ENCODE results near the gene HOMER3.

The HOMER3 gene

DNA sequence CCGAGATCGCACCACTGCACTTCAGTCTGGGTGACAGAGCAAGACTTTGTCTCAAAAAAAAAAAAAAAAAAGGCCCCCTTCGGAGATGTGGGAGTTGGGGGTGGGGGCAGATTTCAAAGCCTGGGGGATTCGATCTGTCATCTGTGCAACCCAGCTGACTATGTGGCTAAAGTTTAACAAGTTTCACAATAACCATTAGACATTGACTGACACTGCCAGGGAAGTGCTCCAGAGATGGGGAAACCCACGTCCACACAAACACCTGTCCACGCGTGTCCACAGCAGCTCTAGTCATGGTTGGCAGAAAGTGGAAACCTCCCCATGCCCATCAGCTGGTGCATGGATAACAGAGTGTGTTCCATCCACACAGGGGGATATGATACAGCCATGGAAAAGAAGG lies 37.6 kb upstream of the HOMER3 start:
- Histone ChIP-seq H4K20me1 (ENCODE audit: insufficient read depth, low read length) (no peaks in the 10 kb centered on the region), H3K27me3 (ENCODE audit: low read depth, low read length) (peaks cover 11% of the 10 kb centered on the region), H3K27ac (ENCODE audit: low read length) (no peak overlapping the region), H3K79me2 (ENCODE audit: low read length) (no peaks in the 10 kb centered on the region), H3K9me3 (ENCODE audit: insufficient read depth, low read length) (no peaks in the 10 kb centered on the region), H2AFZ (ENCODE audit: low read depth, low read length) (no peak overlapping the region), H3K4me3 (ENCODE audit: low read length) (no peak overlapping the region), H3K36me3 (replicated peaks; ENCODE audit: low read depth, low read length) (no peaks in the 10 kb centered on the region), H3K9ac (ENCODE audit: low read length) (no peak overlapping the region), H3K4me1 (ENCODE audit: low read length) (no peaks in the 10 kb centered on the region), H3K4me2 (ENCODE audit: low read length) (no peak overlapping the region)
- TF ChIP-seq, protein P1, sequence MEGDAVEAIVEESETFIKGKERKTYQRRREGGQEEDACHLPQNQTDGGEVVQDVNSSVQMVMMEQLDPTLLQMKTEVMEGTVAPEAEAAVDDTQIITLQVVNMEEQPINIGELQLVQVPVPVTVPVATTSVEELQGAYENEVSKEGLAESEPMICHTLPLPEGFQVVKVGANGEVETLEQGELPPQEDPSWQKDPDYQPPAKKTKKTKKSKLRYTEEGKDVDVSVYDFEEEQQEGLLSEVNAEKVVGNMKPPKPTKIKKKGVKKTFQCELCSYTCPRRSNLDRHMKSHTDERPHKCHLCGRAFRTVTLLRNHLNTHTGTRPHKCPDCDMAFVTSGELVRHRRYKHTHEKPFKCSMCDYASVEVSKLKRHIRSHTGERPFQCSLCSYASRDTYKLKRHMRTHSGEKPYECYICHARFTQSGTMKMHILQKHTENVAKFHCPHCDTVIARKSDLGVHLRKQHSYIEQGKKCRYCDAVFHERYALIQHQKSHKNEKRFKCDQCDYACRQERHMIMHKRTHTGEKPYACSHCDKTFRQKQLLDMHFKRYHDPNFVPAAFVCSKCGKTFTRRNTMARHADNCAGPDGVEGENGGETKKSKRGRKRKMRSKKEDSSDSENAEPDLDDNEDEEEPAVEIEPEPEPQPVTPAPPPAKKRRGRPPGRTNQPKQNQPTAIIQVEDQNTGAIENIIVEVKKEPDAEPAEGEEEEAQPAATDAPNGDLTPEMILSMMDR (IDR thresholded peaks at IDR 0.05; ENCODE audit: low read depth, low read length), result no peak
- no peak for TF ChIP-seq EZH2phosphoT487 (IDR thresholded peaks at IDR 0.05; ENCODE audit: low read depth)

DNA sequence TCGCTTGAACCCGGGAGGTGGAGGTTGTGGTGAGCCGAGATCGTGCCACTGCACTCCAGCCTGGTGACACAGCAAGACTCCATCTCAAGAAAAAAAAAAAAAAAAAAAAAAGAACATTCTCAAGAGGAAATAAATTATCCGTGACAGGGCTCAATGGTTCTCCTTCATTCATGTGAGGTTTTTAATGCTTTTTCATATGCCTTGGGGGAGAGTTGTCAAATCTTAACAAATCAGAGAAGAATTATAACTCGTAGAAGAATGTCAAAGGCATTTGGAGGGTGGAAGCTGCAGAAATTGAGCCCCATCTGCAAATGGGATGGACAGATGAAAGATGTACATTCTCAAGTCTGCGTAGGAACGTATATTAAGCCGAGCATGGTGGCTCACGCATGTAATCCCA lies 34.9 kb upstream of the HOMER3 start:
- Histone ChIP-seq H2AFZ (ENCODE audit: low read depth, low read length) (no peak overlapping the region), H3K27me3 (ENCODE audit: low read depth, low read length) (no peaks in the 10 kb centered on the region; the same call in 1 of the 2 replicates), H3K4me2 (ENCODE audit: low read length) (no peak overlapping the region), H3K4me3 (ENCODE audit: low read length) (no peak overlapping the region), H3K4me1 (ENCODE audit: low read length) (no peaks in the 10 kb centered on the region), H3K9ac (ENCODE audit: low read length) (no peak overlapping the region), H3K27ac (ENCODE audit: low read length) (no peak overlapping the region), H3K36me3 (replicated peaks; ENCODE audit: low read depth, low read length) (no peaks in the 10 kb centered on the region), H3K9me3 (ENCODE audit: insufficient read depth, low read length) (no peaks in the 10 kb centered on the region), H3K79me2 (ENCODE audit: low read length) (no peaks in the 10 kb centered on the region), H4K20me1 (ENCODE audit: insufficient read depth, low read length) (no peaks in the 10 kb centered on the region)
- no peak for TF ChIP-seq EZH2phosphoT487 (IDR thresholded peaks at IDR 0.05; ENCODE audit: low read depth)
- TF ChIP-seq, protein P1 (IDR thresholded peaks at IDR 0.05; ENCODE audit: low read depth, low read length), result no peak

DNA sequence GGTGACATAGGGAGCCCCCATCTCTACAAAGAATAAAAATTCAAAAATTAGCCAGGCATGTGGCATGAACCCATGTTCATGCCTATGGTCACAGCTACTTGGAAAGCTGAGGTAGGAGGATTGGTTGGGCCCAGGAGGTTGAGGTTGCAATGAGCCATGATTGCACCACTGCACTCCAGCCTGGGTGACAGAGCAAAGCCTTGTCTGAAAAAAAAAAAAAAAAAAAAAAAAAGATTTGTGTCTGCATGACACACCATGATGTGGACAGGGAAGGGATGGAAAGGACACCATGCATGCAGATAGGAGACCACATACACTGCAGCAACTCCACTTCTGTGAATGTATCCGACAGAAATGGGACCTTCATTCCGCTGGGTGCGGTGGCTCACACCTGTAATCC lies 34.0 kb upstream of the HOMER3 start:
- H3K4me2 ChIP-seq (ENCODE audit: low read length), result no peak overlapping the region

DNA sequence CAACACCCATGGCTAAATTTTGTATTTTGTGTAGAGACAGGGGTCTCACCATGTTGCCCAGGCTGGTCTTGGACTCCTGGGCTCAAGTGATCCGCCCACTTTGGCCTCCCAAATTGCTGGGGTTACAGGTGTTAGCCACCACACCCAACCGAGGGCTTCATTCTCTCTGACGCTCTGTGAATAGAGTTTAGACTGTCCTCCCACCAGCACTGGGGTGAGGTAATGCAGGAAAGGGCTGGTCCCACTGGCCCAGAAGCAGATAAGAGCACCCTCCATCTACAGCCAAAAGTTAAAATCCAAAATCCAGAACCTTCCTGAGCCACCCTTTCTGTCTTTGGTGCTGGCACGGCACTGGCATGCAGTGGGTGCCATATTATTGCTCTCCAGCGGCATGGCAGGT lies 31.8 kb upstream of the HOMER3 start:
- Histone ChIP-seq H2AFZ (ENCODE audit: low read depth, low read length) (no peak overlapping the region), H3K27me3 (ENCODE audit: low read depth, low read length) (no peaks in the 10 kb centered on the region; the same call in 1 of the 2 replicates), H3K4me1 (ENCODE audit: low read length) (no peaks in the 10 kb centered on the region), H3K79me2 (ENCODE audit: low read length) (no peaks in the 10 kb centered on the region), H3K9me3 (ENCODE audit: insufficient read depth, low read length) (no peaks in the 10 kb centered on the region), H4K20me1 (ENCODE audit: insufficient read depth, low read length) (no peaks in the 10 kb centered on the region), H3K4me3 (ENCODE audit: low read length) (no peak overlapping the region), H3K4me2 (ENCODE audit: low read length) (no peak overlapping the region), H3K36me3 (replicated peaks; ENCODE audit: low read depth, low read length) (no peaks in the 10 kb centered on the region), H3K9ac (ENCODE audit: low read length) (no peak overlapping the region), H3K27ac (ENCODE audit: low read length) (no peak overlapping the region)
- TF ChIP-seq, protein P1 (IDR thresholded peaks at IDR 0.05; ENCODE audit: low read depth, low read length), result no peak
- TF ChIP-seq EZH2phosphoT487 (IDR thresholded peaks at IDR 0.05; ENCODE audit: low read depth), result no peak

More for the DNA sequence above, 34.0 kb upstream of the HOMER3 start:
- Histone ChIP-seq H2AFZ (ENCODE audit: low read depth, low read length) (no peak overlapping the region), H3K36me3 (replicated peaks; ENCODE audit: low read depth, low read length) (no peaks in the 10 kb centered on the region), H3K9me3 (ENCODE audit: insufficient read depth, low read length) (no peaks in the 10 kb centered on the region), H3K27ac (ENCODE audit: low read length) (no peak overlapping the region), H4K20me1 (ENCODE audit: insufficient read depth, low read length) (no peaks in the 10 kb centered on the region), H3K79me2 (ENCODE audit: low read length) (no peaks in the 10 kb centered on the region), H3K27me3 (ENCODE audit: low read depth, low read length) (no peaks in the 10 kb centered on the region; the same call in 1 of the 2 replicates), H3K4me1 (ENCODE audit: low read length) (no peaks in the 10 kb centered on the region), H3K9ac (ENCODE audit: low read length) (no peak overlapping the region), H3K4me3 (ENCODE audit: low read length) (no peak overlapping the region)
- TF ChIP-seq, protein P1 (IDR thresholded peaks at IDR 0.05; ENCODE audit: low read depth, low read length), result no peak
- TF ChIP-seq EZH2phosphoT487 (IDR thresholded peaks at IDR 0.05; ENCODE audit: low read depth), result no peak

Data from OCI-LY3 (cell line).